ENCODE data around the gene CMTM3. TPM values are rescaled to one million over a fixed set of nuclear protein-coding genes. Genes with fewer than 3 reads are reported as not detected.
A peak's percentile ranks its signal among the peaks of the same experiment; 100 is the strongest.

The CMTM3 gene
- total and polyA plus RNA-seq, 8 donors: 0.79 to 20.8 (median 4.0) TPM

- DNase-seq: no peak
- Histone ChIP-seq H3K4me3 (no peak overlapping the region), H3K9me3 (no peaks in the 10 kb centered on the region), H3K27me3 (no peaks in the 10 kb centered on the region), H3K27ac (no peak overlapping the region), H3K4me1 (no peaks in the 10 kb centered on the region), H3K36me3 (no peaks in the 10 kb centered on the region)
- no peak for ATAC-seq
- WGBS, 2 donors: 96 to 100% methylated on average over 1 of the region's 1 CpG
- TF ChIP-seq CTCF (IDR thresholded peaks at IDR 0.05): no peak
- intact Hi-C loops (cut with DNase I): no loop called here
- FAIRE-seq: no peak
Measured at GRCh38 chr16:66569131-66569530, 35.4 kb upstream of the CMTM3 start.

DNA sequence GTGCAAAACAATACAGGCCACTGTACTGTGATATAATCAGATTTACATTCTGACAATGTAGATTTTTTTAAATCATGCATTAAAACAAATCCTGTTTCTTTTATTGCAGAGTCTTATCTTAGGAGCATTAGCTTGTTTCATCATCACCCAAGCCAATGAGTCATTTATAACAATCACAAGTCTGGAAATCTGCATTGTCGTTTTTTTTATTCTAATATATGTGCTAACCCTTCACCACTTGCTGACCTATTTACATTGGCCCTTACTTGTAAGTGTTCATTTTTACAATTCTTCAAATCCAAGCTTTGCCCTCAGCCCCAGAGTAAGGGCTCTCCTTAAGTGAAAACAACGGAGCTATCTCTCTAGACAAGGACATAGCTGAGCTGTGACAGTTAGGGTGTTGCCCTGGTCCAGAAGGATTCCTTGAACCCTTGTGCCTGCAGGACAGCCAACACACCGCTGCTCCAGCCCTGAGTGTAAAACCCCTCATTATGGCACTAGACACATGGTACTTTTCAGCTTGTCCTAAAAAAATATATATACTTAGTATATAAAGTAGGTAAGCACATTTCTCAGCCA lies 34.6 kb upstream of the CMTM3 start:
- Histone ChIP-seq H3K4me3 (no peak overlapping the region), H3K27me3 (no peaks in the 10 kb centered on the region), H3K9me3 (no peaks in the 10 kb centered on the region), H3K36me3 (no peaks in the 10 kb centered on the region), H3K4me1 (no peaks in the 10 kb centered on the region), H3K27ac (no peak overlapping the region)
- FAIRE-seq: no peak
- no peak for DNase-seq
- intact Hi-C loops (cut with DNase I): no loop called here
- TF ChIP-seq CTCF (IDR thresholded peaks at IDR 0.05): no peak
- 61 to 66% methylated on average over 3 of the region's 3 CpGs for WGBS, 2 donors
- peak in 2 of 4 donors; percentile 29 to 51 for ATAC-seq

DNA sequence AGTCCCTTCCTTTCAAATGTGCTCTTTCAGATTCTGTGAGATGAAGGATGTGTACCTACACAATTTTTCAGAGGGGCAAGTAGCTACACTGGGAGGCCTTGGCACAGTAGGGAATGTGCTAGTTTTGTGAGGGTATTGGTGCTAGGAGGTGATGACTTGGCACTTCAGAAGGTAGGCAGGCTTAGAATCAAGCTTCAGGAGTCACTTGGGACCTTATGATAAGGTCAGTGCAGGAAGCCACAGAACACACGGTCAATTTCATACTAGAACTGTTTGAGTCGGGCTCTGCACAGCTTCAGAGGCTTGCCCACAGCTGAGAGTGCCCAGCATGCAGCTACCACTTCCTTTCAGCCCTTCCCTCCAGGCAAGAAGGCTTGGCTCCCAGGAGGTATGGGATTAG lies 32.1 kb upstream of the CMTM3 start:
- ATAC-seq (no peak), DNase-seq (no peak), FAIRE-seq (no peak)
- no peaks in the 10 kb centered on the region for H3K27me3 ChIP-seq
- H3K36me3 ChIP-seq: no peaks in the 10 kb centered on the region
- no peaks in the 10 kb centered on the region for H3K9me3 ChIP-seq
- no peaks in the 10 kb centered on the region for H3K4me1 ChIP-seq
- TF ChIP-seq CTCF (IDR thresholded peaks at IDR 0.05): no peak
- WGBS, 2 donors: 66 to 82% methylated on average over 2 of the region's 2 CpGs
- intact Hi-C loops (cut with DNase I): no loop called here
- no peak overlapping the region for H3K4me3 ChIP-seq
- no peak overlapping the region for H3K27ac ChIP-seq

DNA sequence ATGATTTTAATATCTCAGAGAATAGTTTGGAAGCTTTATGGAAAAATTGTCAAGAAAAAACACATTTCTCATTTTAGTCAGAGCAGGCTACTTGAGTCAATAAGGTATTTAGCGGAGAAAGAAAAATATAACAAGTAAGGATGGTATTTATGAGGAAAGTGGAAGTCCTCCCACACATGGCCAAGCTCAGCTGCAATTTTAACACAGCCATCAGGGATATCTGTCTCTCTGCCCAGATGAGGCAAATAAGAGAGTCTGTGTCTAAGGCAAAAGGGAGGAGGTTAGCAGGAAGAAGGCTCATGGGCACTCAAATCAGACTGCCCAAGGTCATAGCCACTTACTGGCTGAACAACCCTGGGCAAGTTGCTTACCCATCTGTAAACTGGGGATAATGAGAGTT lies 30.4 kb upstream of the CMTM3 start:
- no peak for TF ChIP-seq CTCF (IDR thresholded peaks at IDR 0.05)
- WGBS, 2 donors: 88 to 91% methylated on average over 1 of the region's 1 CpG
- no peak overlapping the region for H3K4me3 ChIP-seq
- H3K4me1 ChIP-seq: no peaks in the 10 kb centered on the region
- intact Hi-C loops (cut with DNase I): no loop called here
- DNase-seq (no peak), ATAC-seq (no peak), FAIRE-seq (no peak)
- H3K36me3 ChIP-seq: no peaks in the 10 kb centered on the region
- no peaks in the 10 kb centered on the region for H3K9me3 ChIP-seq
- no peaks in the 10 kb centered on the region for H3K27me3 ChIP-seq
- H3K27ac ChIP-seq: no peak overlapping the region

- H3K27me3 ChIP-seq: no peaks in the 10 kb centered on the region
- no peak overlapping the region for H3K27ac ChIP-seq
- TF ChIP-seq CTCF (IDR thresholded peaks at IDR 0.05): no peak
- no peak for ATAC-seq
- FAIRE-seq: no peak
- H3K9me3 ChIP-seq: no peaks in the 10 kb centered on the region
- intact Hi-C loops (cut with DNase I): no loop called here
- H3K4me3 ChIP-seq: no peak overlapping the region
- no peaks in the 10 kb centered on the region for H3K4me1 ChIP-seq
- H3K36me3 ChIP-seq: no peaks in the 10 kb centered on the region
- 93 to 95% methylated on average over 3 of the region's 3 CpGs for WGBS, 2 donors
- DNase-seq: no peak
Measured at GRCh38 chr16:66574531-66574930, 30.0 kb upstream of the CMTM3 start.
